RCC 7860 (cell line): ENCODE data around the gene SSBP2.
"Not testable (repeated sequence)": the region's sequence is repeated elsewhere in the genome, so short reads cannot be mapped to it uniquely, and the experiment has no call there.

Source experiments
- DNase-seq: peaks from one replicate; pipeline ENCODE4 v3.0.0-alpha.2; 2015; ENCODE audit warnings: low spot score
- FAIRE-seq: peaks from 2 replicates; lab custom pipeline; 2012; peaks lifted over from hg19 to GRCh38; lab: Jason Lieb, UNC

Gene SSBP2

DNA sequence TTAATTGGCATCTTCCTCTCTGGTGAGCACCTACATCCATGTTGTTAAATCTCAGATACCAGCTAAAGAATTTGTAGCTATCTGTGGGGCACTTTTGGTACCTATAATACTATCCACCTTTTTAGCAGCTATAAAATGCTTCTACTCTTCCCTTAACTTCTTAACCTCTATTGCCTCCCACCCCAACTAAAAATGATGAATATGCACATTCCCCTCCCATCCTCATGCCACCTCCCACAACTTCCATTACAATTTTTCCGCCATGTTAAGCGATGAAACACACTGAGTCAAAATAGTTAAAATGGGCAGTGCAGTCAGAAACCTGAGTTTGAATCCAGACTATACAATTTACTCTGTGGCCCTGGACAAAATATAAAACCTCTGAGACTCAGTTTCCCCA is 10.1 kb downstream of the SSBP2 start:
- FAIRE-seq (no peak), DNase-seq (no peak)

GRCh38 chr5:81739291-81739690 is 11.6 kb downstream of the SSBP2 start:
- no peak for FAIRE-seq
- DNase-seq: no peak

DNA sequence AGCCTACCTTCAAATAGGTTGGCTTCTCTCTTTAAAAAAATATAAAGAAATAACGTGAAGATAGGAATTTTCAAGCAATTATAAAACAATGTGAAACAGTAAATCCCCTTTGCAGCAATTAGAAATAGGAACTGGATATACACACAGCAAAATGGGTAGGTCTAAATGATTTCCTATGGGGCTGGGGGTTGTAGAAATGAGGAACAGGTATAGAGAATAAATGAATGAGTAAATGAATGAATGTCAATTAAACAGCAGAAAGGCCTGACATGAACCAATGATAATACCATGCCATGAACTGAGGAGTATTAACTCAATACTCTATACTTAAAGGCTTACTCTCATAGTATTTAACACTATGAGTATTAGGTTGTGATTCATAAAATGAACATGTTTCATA is 21.6 kb downstream of the SSBP2 start:
- DNase-seq: no peak
- no peak for FAIRE-seq

DNA sequence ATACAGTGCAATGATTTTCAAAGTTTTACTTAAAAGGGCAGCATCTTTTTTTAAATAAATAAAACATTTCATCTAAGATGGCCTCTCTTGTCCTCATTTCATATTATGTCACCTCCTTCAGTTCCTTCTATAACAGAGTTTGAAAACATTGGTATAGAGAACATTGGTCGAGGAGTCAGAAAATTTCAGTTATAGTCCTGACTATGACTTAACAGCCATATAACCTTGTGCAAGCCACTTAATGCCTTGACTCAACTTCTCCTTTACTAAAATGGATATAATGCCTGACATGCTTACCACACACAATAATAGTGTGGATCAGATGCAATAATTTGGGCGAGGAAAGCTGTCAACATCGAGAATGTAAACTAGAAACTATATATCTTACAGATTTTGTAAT is 22.6 kb downstream of the SSBP2 start:
- no peak for FAIRE-seq
- DNase-seq: no peak

DNA sequence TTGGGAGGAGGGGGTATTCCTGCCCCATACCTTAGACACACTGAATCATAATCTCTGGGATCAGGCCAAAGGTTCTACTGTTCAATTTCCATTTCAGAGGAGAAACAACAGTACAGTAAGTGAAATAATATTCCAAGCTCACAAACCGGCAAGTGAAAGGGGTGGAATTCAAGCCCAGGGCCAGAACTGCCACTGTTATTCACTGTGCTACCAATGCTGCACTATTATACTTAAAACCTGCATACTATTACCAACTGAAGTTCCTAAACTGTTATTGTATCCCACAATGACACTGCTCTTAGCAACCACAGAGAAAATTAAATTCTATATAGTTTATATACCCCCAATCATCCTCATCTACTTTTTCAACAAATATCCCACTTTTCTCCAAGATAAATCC is 24.6 kb downstream of the SSBP2 start:
- no peak for DNase-seq

DNA sequence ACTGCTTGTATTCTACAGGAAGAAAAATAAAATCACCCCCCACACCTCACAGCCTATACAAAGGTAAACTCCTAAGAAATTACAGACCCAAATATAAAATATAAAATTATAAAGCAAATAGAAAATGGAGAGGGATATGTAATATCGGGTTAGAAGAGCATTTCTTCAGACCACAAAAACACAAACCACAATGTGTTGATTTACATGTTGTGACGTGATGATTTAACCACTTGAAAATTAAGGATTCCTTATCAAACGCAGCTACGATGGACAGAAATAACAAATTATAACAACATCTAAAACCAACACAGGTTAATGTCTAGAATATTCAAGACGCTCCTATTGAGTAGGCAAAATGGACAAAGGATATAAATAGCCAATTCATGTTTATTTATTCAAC is 26.3 kb downstream of the SSBP2 start:
- DNase-seq (no peak), FAIRE-seq (no peak)

More for the DNA sequence above, 24.6 kb downstream of the SSBP2 start:
- no peak for FAIRE-seq

- DNase-seq: no peak
- FAIRE-seq: no peak
These were observed 26.8 kb downstream of the SSBP2 start for GRCh38 chr5:81724108-81724507.

DNA sequence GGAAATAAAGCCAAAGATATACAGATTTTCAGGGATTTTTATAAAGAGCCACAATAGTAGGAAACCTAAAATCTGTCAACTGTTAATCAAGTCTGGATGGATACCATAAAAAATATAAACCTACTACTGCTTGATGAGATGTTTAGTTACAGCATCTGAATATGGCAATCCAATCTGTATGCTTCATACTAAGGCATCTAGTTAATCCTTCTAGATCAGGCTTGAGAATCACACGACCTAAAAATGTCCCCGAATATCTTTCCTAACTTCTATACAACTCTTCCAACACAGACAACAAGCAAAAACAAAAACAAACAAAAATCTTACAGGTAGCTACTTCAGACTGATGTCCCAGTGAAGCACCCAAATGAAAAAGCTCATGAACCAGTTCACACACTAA is 29.8 kb downstream of the SSBP2 start:
- no peak for FAIRE-seq
- DNase-seq: no peak

- FAIRE-seq (no peak), DNase-seq (no peak)
These were observed 31.1 kb downstream of the SSBP2 start for GRCh38 chr5:81719743-81720345.

DNA sequence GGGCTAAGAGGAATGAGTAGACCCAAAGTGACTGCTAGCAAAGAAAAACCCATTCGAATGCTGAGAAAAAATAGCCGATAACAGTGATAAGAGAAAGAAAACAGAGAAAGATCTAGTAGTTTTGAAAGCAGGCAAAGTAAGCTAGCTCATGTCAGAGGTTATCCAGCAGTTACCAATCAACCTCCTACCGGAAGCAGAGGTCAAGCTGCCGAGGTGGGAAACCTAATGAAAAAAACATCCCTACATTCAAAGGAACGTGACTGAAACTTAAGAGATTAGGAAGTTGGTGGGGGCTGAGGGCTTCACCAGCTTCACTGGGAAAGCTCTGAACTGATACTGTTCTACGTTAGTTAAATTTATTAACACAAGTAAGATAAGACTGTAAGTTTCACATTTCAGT is 32.6 kb downstream of the SSBP2 start:
- FAIRE-seq: no peak

GRCh38 chr5:81717860-81718259 is 33.0 kb downstream of the SSBP2 start:
- no peak for FAIRE-seq

More for the DNA sequence above, 32.6 kb downstream of the SSBP2 start:
- no peak for DNase-seq

DNA sequence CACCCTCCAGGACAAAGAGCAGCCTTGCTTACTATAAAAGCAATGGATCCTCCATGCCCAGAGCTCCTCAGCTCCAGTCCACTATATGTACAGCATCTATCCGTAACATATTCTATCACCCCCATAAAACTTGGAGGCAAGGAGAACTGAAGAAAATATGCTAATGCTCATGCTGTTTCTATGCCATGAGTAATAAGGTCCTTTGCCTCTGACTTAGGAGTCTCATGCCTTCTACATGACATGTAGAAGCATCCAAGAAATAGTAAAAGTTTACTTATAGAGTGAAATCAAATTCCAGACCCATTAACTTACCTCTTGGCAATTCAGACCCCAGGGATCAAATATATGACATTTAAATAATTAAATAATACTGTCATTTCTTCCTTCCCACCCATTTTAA is 33.7 kb downstream of the SSBP2 start:
- FAIRE-seq: no peak
- no peak for DNase-seq

More at GRCh38 chr5:81717860-81718259, 33.0 kb downstream of the SSBP2 start:
- DNase-seq: no peak

DNA sequence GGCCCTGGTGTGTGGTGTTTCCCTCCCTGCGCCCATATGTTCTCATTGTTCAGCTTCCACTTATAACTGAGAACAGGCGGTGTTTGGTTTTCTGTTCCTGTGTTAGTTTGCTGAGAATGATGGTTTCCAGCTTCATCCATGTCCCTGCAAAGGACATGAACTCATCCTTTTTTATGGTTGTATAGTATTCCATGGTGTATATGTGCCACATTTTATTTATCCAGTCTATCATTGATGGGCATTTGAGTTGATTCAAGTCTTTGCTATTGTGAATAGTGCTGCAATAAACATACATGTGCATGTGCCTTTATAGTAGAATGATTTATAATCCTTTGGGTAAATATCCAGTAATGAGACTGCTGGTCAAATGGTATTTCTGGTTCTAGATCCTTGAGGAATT is 36.8 kb downstream of the SSBP2 start:
- DNase-seq, FAIRE-seq: not testable (repeated sequence)

- DNase-seq (no peak), FAIRE-seq (no peak)
These were observed 42.0 kb downstream of the SSBP2 start for GRCh38 chr5:81708889-81709288.

- DNase-seq (no peak), FAIRE-seq (no peak)
These were observed 47.1 kb downstream of the SSBP2 start for GRCh38 chr5:81703840-81704239.

DNA sequence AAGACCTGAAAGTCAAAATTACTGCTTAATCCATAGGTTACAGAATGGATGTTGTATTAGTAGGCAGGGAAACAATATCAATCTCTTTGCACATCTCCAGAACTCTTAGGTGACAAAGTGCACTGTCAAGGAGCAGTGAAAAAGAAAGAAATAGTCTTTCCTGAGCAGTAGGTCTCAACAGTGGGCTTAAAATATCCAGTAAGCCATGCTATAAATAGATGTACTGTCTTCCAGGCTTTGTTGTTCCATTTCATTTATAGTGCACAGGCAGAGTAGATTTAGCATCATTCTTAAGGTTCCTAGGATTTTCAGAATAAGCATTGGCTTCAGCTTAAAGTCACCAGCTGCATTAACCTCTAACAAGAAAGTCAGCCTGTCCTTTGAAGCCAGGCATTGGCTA is 50.7 kb downstream of the SSBP2 start:
- DNase-seq: no peak
- no peak for FAIRE-seq

DNA sequence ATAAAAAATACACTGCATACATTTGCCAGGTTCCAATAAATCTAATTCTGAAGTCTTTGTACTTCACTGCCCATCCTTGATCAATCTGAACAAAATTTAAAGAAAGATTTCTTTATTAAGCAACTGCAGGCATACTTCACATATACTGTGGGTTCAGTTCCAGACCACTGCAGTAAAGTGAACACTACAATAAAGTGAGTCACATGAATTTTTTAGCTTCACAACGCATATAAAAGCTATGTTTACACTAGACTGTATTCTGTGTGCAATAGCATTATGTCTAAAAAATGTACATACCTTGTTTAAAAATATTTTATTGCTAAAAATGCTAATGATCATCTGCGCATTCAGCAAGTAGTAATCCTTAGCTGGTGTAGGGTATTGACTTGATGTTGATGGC is 52.1 kb downstream of the SSBP2 start:
- FAIRE-seq (no peak), DNase-seq (no peak)

DNA sequence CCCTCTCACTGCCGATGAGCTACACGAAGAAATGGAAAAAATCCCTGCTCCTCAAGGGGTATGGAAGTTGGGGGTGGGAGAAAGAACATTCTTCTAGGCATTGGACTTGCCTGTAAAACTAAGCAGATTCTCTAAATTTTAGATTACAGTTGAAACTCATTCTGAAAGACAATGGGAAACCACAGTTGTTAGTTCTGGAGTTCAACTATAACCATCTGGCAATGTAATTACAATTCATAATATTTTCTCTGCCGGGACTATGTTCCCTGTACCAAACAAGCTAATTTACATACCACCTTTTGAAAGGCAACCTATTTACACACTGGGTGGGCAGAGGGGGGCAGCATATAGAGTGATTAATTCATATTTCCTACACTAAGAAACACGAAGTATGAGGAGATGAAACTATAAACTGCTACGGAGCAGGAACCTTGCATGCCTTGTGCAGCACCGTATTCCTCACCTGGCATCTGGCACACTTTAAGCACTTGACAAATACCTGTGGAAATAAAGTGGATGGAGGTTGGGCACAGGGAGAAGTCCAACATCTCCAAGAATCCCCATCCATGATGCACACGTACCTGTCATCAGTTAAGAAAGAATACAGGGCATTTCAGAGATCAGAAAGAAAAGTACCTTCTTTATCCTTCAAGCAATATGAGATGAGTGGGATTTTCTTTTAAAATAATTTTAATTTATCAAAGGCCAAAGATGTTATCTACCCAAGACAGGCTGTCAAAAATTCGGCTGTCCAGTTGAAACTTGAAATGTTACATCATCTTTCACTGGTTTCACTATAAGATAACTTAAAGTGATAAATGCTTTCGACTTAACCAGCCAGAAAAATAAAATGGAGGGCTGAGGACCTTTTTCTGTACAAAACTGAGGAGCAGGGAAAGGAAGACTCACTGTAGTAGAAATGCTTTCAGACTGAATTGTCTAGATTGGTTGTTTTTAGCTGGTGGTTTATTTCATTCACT is 54.2 kb downstream of the SSBP2 start:
- DNase-seq (no peak), FAIRE-seq (no peak)

DNA sequence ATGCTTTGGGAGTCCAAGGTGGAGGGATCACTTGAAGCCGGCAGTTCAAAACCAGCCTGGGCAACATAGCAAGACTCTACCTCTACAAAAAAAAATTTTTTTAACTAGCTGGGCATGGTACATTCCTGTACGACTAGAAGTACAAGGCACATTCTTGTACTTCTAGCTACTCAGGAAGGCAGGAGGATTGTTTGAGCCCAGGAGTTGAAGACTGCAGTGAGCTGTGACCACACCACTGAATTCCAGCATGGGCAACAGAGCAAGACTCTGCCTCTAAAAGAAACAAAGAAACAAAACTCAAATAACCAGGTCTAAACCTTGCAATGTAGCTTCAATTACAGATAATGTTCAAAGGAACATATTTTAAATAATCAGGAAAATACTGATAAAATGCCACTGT is 56.2 kb downstream of the SSBP2 start:
- no peak for FAIRE-seq

DNA sequence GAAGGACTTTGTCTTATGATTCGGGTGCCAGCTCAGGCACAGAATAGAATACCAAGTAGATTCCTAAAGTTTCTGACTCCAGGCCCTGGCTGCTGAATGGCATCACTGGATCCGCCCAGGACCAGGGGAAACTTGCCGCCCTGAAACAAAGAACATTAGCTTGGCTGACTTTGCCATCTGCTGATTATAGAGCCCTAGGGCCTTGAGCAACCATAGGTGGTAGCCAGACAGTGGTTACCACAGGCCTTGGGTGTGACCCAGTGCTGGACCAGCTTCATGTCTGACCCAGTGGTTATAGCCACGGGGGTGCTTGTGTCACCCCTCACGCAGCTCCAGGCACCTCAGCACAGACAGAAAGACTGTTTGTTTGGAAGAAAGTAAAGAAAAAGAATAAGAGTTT is 62.7 kb downstream of the SSBP2 start:
- DNase-seq (no peak), FAIRE-seq (no peak)

More for the DNA sequence above, 56.2 kb downstream of the SSBP2 start:
- no peak for DNase-seq

GRCh38 chr5:81687292-81687691 is 63.6 kb downstream of the SSBP2 start:
- DNase-seq: no peak
- FAIRE-seq: no peak

DNA sequence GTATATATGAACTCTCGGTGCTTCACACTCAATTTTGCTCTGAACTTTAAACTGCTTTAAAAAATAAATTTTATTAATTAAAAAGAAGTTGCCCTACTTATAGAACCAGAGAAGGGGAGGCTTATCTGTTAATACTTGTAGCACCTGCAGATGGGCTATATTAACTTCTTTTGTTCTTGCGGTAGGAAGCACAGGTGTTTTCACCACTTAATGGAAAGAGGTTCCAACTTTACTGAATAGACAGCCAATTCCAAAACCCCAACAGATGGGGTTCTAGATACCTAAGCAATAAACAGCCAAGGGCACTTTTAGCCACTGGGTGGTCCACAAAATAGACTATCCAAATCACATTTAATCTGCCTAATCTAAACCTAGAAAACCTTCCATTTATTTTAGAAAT is 65.4 kb downstream of the SSBP2 start:
- DNase-seq (no peak), FAIRE-seq (no peak)
